Ascending aorta (tissue), 2 donors: ENCODE measurements around the gene C1QTNF3. TPM values are rescaled to one million over a fixed set of nuclear protein-coding genes. Genes with fewer than 3 reads are reported as not detected.
"Not testable (repeated sequence)": the region's sequence is repeated elsewhere in the genome, so short reads cannot be mapped to it uniquely, and the experiment has no call there.

ENCODE experiments used
- DNase-seq, 2 donors: peaks; one replicate each; pipeline ENCODE4 v3.0.0-alpha.2; 2019; ENCODE audit warnings: low spot score in 2 of 2
- H3K27ac ChIP-seq, 2 donors: fragments of 200-600 bp; sonication (generic); one replicate each; pipeline ENCODE4 v1.5.1; 2016 to 2017; ENCODE audit warnings: mild to moderate bottlenecking in 1 of 2
- H3K27me3 ChIP-seq: fragments of 200-600 bp; sonication (generic); one replicate; pipeline ENCODE4 v1.5.1; 2017
- H3K36me3 ChIP-seq, 2 donors: fragments of 200-600 bp; sonication (generic); one replicate each; pipeline ENCODE4 v1.5.1; 2016
- H3K4me1 ChIP-seq, 2 donors: fragments of 200-600 bp; sonication (generic); one replicate each; pipeline ENCODE4 v1.5.1; 2016 to 2017; ENCODE audit warnings: mild to moderate bottlenecking in 1 of 2
- H3K4me3 ChIP-seq, 2 donors: fragments of 200-600 bp; sonication (generic); one replicate each; pipeline ENCODE4 v1.5.1; 2016 to 2017; ENCODE audit warnings: mild to moderate bottlenecking in 1 of 2
- H3K9me3 ChIP-seq, 2 donors: fragments of 200-600 bp; sonication (generic); one replicate each; pipeline ENCODE4 v1.5.1; 2016
- intact Hi-C: fragments of 100-400 bp; cut with DNase I; formaldehyde crosslinking; loops from one replicate; pipeline ENCODE4 v1.15.1; 2023
- total RNA-seq: library from RNA; depleted of rRNA; stranded (reverse); fragments of >200 nt; gene quantifications from one replicate; pipeline ENCODE4 v1.1.0, GENCODE V29; 2016
- TF ChIP-seq, protein P1 (sequence below), 3 experiments: fragments of 200-600 bp in 2 of 3; fragments of 450-650 bp in 1 of 3; sonication (generic) in 2 of 3; IDR thresholded peaks; one replicate each; pipeline ENCODE4 v1.5.1; 2016 to 2019; ENCODE audit warnings: antibody characterized with exemption in 3 of 3, mild to moderate bottlenecking in 1 of 3, moderate library complexity in 1 of 3

Gene C1QTNF3
- total RNA-seq: 1.3 TPM

GRCh38 chr5:34043099-34043876, at the start of gene C1QTNF3:
Gene C1QTNF3, minus strand, starts transcription at chr5:34043213. Its CDS starts 88 bp downstream, at chr5:34043125.
- DNase-seq: no peak
- no peaks in the 10 kb centered on the region for H3K9me3 ChIP-seq
- no peaks in the 10 kb centered on the region for H3K36me3 ChIP-seq
- peak within 1 kb of the TSS in 1 of 2 donors; percentile 39 for H3K4me3 ChIP-seq
- no peaks in the 10 kb centered on the region for H3K27me3 ChIP-seq
- H3K27ac ChIP-seq: peak within 1 kb of the TSS; percentile 55 to 68
- peaks cover 7 to 24% of the 10 kb centered on the region in 2 donors for H3K4me1 ChIP-seq
- TF ChIP-seq, protein P1, sequence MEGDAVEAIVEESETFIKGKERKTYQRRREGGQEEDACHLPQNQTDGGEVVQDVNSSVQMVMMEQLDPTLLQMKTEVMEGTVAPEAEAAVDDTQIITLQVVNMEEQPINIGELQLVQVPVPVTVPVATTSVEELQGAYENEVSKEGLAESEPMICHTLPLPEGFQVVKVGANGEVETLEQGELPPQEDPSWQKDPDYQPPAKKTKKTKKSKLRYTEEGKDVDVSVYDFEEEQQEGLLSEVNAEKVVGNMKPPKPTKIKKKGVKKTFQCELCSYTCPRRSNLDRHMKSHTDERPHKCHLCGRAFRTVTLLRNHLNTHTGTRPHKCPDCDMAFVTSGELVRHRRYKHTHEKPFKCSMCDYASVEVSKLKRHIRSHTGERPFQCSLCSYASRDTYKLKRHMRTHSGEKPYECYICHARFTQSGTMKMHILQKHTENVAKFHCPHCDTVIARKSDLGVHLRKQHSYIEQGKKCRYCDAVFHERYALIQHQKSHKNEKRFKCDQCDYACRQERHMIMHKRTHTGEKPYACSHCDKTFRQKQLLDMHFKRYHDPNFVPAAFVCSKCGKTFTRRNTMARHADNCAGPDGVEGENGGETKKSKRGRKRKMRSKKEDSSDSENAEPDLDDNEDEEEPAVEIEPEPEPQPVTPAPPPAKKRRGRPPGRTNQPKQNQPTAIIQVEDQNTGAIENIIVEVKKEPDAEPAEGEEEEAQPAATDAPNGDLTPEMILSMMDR (IDR thresholded peaks at IDR 0.05): no peak
- intact Hi-C loops: no loop called here

DNA sequence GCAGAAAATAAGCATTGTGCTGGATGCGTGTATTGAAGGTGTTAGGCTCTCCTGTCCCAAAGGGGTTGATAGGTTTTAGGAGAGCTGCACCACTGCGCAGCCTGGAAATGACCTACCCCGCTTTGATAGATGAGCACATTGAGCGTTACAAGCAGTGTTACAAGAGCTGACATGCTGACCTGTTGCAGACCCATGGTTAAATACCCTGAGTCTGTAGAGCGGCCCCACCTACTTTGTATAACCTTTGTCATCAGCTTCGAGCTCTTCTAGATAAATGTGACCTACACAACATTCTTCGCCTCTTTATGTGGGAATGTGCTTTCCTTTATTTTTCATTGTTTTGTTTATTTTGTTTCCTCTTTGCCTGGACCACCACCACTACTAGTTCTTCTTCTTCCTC, 48.0 kb upstream of the C1QTNF3 start:
- DNase-seq, intact Hi-C loops, H3K9me3 ChIP-seq, H3K4me3 ChIP-seq, H3K27ac ChIP-seq, H3K27me3 ChIP-seq, H3K36me3 ChIP-seq, H3K4me1 ChIP-seq: not testable (repeated sequence)

DNA sequence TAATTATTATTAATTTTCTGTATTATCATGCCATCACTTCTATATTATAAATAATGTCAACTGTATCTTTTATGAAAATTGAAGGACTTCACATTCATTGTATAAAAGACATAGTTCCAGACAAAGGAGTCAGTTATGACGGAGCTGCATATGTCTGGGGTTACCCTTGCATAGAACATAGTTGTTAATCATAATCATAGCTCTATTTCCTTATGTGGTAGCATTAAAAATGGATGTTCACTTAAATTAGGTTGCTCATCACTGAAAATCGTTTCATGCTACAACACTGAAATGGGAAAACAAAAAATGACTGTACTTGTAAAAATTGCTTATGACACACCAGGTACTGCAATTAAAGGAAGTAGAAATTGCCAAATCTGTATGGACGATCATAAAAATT, 46.8 kb upstream of the C1QTNF3 start:
- H3K36me3 ChIP-seq, H3K27ac ChIP-seq, H3K4me1 ChIP-seq, H3K27me3 ChIP-seq, DNase-seq, H3K4me3 ChIP-seq, intact Hi-C loops, H3K9me3 ChIP-seq: not testable (repeated sequence)

- intact Hi-C loops, H3K36me3 ChIP-seq, H3K27ac ChIP-seq, H3K9me3 ChIP-seq, H3K27me3 ChIP-seq, DNase-seq, H3K4me3 ChIP-seq, H3K4me1 ChIP-seq: not testable (repeated sequence)
Observed at GRCh38 chr5:34087728-34088127, 44.7 kb upstream of the C1QTNF3 start.

GRCh38 chr5:34083898-34084297, 40.9 kb upstream of the C1QTNF3 start:
- H3K4me3 ChIP-seq, H3K27me3 ChIP-seq, intact Hi-C loops, DNase-seq, H3K27ac ChIP-seq, H3K9me3 ChIP-seq, H3K36me3 ChIP-seq, H3K4me1 ChIP-seq: not testable (repeated sequence)

GRCh38 chr5:34079505-34079904, 36.5 kb upstream of the C1QTNF3 start:
- H3K4me1 ChIP-seq, intact Hi-C loops, H3K27me3 ChIP-seq, H3K4me3 ChIP-seq, H3K9me3 ChIP-seq, H3K27ac ChIP-seq, H3K36me3 ChIP-seq, DNase-seq: not testable (repeated sequence)

GRCh38 chr5:34077636-34078035, 34.6 kb upstream of the C1QTNF3 start:
- intact Hi-C loops, H3K4me3 ChIP-seq, H3K9me3 ChIP-seq, H3K4me1 ChIP-seq, DNase-seq, H3K27me3 ChIP-seq, H3K27ac ChIP-seq, H3K36me3 ChIP-seq: not testable (repeated sequence)

GRCh38 chr5:34076719-34077364, 33.8 kb upstream of the C1QTNF3 start:
- intact Hi-C loops, H3K9me3 ChIP-seq, H3K4me1 ChIP-seq, H3K27me3 ChIP-seq, H3K4me3 ChIP-seq, H3K36me3 ChIP-seq, DNase-seq, H3K27ac ChIP-seq: not testable (repeated sequence)

DNA sequence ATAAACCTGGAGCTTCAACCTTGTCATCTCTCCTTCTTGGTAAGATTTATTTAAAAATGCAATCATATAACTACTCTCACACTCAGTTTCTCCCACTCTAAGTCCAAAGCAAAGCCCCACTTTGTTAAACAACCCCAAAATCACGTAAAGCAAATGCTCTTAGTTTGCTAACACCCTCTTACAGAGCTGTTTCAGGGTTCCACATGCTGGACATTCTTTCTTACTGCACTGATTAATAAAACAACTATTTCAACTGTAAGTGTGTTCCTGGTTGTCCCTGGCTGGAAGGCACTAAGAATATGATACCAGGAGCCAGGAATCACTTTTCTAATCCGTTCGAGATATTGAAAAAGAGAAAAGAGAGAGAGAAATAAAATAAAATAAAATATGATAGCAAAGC, 31.5 kb upstream of the C1QTNF3 start:
- H3K4me1 ChIP-seq, H3K4me3 ChIP-seq, H3K36me3 ChIP-seq, DNase-seq, intact Hi-C loops, H3K9me3 ChIP-seq, H3K27me3 ChIP-seq, H3K27ac ChIP-seq: not testable (repeated sequence)

DNA sequence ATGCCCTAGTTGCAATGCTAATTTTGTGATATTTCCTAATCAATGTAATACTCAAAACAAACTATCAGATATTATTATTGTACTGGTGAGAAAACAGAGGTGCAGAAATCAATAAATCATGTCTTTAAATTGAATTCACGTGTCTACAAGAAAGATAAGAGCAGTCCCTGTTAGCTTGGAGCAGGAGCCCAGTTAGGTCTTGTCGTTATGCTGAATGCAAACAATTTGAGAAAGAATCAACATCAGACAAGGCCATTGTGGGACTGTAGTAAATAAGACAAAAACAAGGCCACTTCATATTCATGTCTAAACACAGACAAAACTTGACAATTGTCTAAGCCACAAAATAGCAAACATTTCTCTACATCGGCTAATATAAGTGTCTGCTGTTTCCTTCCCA, 31.1 kb upstream of the C1QTNF3 start:
- H3K4me3 ChIP-seq, H3K27ac ChIP-seq, DNase-seq, H3K4me1 ChIP-seq, H3K36me3 ChIP-seq, H3K9me3 ChIP-seq, intact Hi-C loops, H3K27me3 ChIP-seq: not testable (repeated sequence)

DNA sequence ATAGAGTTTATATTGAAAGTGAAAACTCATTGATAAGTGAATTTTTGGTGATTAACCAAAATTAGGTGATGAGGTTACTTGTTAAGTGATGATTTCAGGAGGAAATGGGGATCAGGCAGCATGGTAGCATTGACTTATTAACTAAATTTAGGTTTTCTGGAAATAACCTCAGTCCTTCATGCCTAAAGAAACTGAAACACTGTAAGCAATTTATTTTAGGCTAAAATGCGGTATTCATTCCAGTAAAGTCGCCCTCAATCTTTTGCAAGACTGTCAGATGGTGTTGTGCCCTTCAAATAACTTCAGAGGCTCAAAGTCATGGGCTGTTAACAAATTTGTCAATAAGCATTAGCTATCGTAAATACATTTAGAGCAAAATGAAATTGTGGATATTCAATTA, 27.6 kb upstream of the C1QTNF3 start:
- H3K9me3 ChIP-seq, H3K4me3 ChIP-seq, intact Hi-C loops, H3K4me1 ChIP-seq, H3K27ac ChIP-seq, DNase-seq, H3K27me3 ChIP-seq, H3K36me3 ChIP-seq: not testable (repeated sequence)
